NCI-H510A (cell line): ENCODE measurements around the gene P2RY1.
"Not testable (repeated sequence)": the region's sequence is repeated elsewhere in the genome, so short reads cannot be mapped to it uniquely, and the experiment has no call there.

Source experiments
- DNase-seq: peaks from one replicate; lab custom pipeline; 2025; lab: John Stamatoyannopoulos, UW

Gene P2RY1

GRCh38 chr3:152839511-152839910 lies 4.6 kb downstream of the P2RY1 start:
- no peak for DNase-seq

GRCh38 chr3:152841131-152841530 lies 6.2 kb downstream of the P2RY1 start:
- no peak for DNase-seq

GRCh38 chr3:152842413-152842812 lies 7.5 kb downstream of the P2RY1 start:
- DNase-seq: no peak

- no peak for DNase-seq
Observed at GRCh38 chr3:152843955-152844354, 9.0 kb downstream of the P2RY1 start.

- DNase-seq: not testable (repeated sequence)
Observed at GRCh38 chr3:152846572-152847202, 11.8 kb downstream of the P2RY1 start.

GRCh38 chr3:152847599-152847998 lies 12.7 kb downstream of the P2RY1 start:
- DNase-seq: not testable (repeated sequence)

GRCh38 chr3:152849996-152850578 lies 15.2 kb downstream of the P2RY1 start:
- no peak for DNase-seq

- no peak for DNase-seq
Observed at GRCh38 chr3:152853196-152853595, 18.3 kb downstream of the P2RY1 start.

GRCh38 chr3:152857082-152857481 lies 22.2 kb downstream of the P2RY1 start:
- no peak for DNase-seq

GRCh38 chr3:152858170-152858800 lies 23.4 kb downstream of the P2RY1 start:
- no peak for DNase-seq

GRCh38 chr3:152860736-152861135 lies 25.8 kb downstream of the P2RY1 start:
- DNase-seq: no peak

GRCh38 chr3:152865668-152866245 lies 30.8 kb downstream of the P2RY1 start:
- no peak for DNase-seq

GRCh38 chr3:152870027-152870426 lies 35.1 kb downstream of the P2RY1 start:
- no peak for DNase-seq

GRCh38 chr3:152873314-152873713 lies 38.4 kb downstream of the P2RY1 start:
- DNase-seq: not testable (repeated sequence)

- no peak for DNase-seq
Observed at GRCh38 chr3:152874896-152875749, 40.2 kb downstream of the P2RY1 start.

GRCh38 chr3:152879130-152879789 lies 44.3 kb downstream of the P2RY1 start:
- no peak for DNase-seq

GRCh38 chr3:152879790-152880174 lies 44.9 kb downstream of the P2RY1 start:
- no peak for DNase-seq

- no peak for DNase-seq
Observed at GRCh38 chr3:152885076-152885475, 50.1 kb downstream of the P2RY1 start.
